Measurements from ENCODE around the gene ZNF316. TPM values are rescaled to one million over a fixed set of nuclear protein-coding genes. Genes with fewer than 3 reads are reported as not detected.
A peak's percentile ranks its signal among the peaks of the same experiment; 100 is the strongest.

ZNF316 gene
- polyA plus RNA-seq, 1 donor = 35.0 TPM

DNA sequence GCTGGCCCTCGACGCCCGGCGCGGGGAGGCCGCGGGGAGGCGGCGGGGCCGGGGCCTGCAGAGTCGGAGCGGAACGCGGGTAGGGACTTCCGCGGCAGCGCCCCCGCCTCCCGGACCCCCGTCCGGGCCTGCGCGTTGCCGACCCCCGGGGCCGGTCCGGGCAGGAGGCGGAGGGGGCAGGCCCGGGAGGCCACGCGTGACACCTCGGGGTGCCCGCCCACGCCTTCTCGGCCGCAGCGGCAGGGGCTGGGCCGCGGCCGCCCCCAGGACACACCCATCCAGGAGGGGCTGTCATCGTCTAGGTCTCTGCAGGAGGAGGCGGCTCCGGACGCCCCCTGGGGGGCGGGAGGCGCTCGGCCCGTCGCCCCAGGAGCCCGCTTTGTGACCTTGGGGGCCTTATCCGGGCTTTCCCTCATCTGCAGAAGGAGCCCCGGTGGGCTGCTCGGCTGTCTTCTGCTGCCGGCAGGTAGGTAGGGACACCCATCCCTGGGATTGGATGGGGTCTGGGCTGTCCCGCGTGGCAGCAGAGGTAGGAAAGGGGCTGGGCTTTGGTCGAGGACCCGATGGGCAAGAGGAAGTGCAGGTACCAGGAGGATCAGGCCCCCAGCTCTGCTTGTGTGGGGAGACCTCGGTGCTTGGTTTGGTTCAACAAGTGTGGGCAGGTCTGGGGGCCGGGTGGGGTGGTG is 569 bp downstream of the ZNF316 start:
- no CpG with 5 or more reads among the region's 60 CpGs for WGBS (ENCODE audit: insufficient coverage, low lambda C conversion rate)
- peak in 1 of 2 donors; percentile 39 for DNase-seq
- H3K9me3 ChIP-seq (ENCODE audit: control insufficient read depth, low read depth, low read length) = no peaks in the 10 kb centered on the region
- no peak overlapping the region for H3K27ac ChIP-seq (ENCODE audit: low read length)
- H3K27me3 ChIP-seq (ENCODE audit: control insufficient read depth, insufficient read depth, low read length) = no peaks in the 10 kb centered on the region
- H3K36me3 ChIP-seq (ENCODE audit: control insufficient read depth, insufficient read depth, low read length) = peaks cover 26% of the 10 kb centered on the region
- H3K4me1 ChIP-seq (ENCODE audit: control insufficient read depth, insufficient read depth, low read length) = peaks cover 4% of the 10 kb centered on the region
- peak overlapping the region; percentile 60 for H3K4me3 ChIP-seq (ENCODE audit: low read length)

DNA sequence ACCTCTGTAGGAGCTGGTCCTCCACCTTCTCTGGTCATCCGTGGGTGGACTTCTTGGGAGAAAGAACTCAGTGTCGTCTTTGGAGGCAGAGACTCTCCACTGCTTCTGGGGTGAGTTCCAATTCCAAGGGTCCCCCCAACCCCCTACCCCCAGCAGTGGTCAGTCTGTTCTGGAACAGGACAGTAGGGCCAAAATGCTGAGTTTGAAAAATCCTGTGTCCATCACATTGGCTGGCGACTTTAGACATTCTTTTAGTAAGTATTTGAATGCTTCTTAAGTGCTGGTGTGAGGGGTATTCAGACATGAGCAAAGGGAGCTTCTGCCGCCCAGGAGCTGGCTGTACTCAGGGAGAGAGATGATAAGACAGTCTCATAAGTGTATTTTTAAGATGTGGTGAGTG is 1.9 kb downstream of the ZNF316 start:
- Histone ChIP-seq H3K27ac (ENCODE audit: low read length) (no peak overlapping the region), H3K9me3 (ENCODE audit: control insufficient read depth, low read depth, low read length) (no peaks in the 10 kb centered on the region), H3K4me3 (ENCODE audit: low read length) (no peak overlapping the region), H3K4me1 (ENCODE audit: control insufficient read depth, insufficient read depth, low read length) (peaks cover 4% of the 10 kb centered on the region), H3K36me3 (ENCODE audit: control insufficient read depth, insufficient read depth, low read length) (peaks cover 40% of the 10 kb centered on the region), H3K27me3 (ENCODE audit: control insufficient read depth, insufficient read depth, low read length) (no peaks in the 10 kb centered on the region)
- no CpG with 5 or more reads among the region's 4 CpGs for WGBS (ENCODE audit: insufficient coverage, low lambda C conversion rate)
- no peak for DNase-seq

- no peak for DNase-seq
- H3K27ac ChIP-seq (ENCODE audit: low read length) = no peak overlapping the region
- peaks cover 46% of the 10 kb centered on the region for H3K36me3 ChIP-seq (ENCODE audit: control insufficient read depth, insufficient read depth, low read length)
- H3K27me3 ChIP-seq (ENCODE audit: control insufficient read depth, insufficient read depth, low read length) = no peaks in the 10 kb centered on the region
- no peak overlapping the region for H3K4me3 ChIP-seq (ENCODE audit: low read length)
- no peaks in the 10 kb centered on the region for H3K9me3 ChIP-seq (ENCODE audit: control insufficient read depth, low read depth, low read length)
- no CpG with 5 or more reads among the region's 11 CpGs for WGBS (ENCODE audit: insufficient coverage, low lambda C conversion rate)
- H3K4me1 ChIP-seq (ENCODE audit: control insufficient read depth, insufficient read depth, low read length) = peaks cover 4% of the 10 kb centered on the region
Measured at GRCh38 chr7:6639627-6640026, 2.5 kb downstream of the ZNF316 start.

GRCh38 chr7:6640246-6640721 is 3.2 kb downstream of the ZNF316 start:
- Histone ChIP-seq H3K9me3 (ENCODE audit: control insufficient read depth, low read depth, low read length) (no peaks in the 10 kb centered on the region), H3K27me3 (ENCODE audit: control insufficient read depth, insufficient read depth, low read length) (no peaks in the 10 kb centered on the region), H3K36me3 (ENCODE audit: control insufficient read depth, insufficient read depth, low read length) (peaks cover 51% of the 10 kb centered on the region), H3K4me1 (ENCODE audit: control insufficient read depth, insufficient read depth, low read length) (peaks cover 4% of the 10 kb centered on the region), H3K4me3 (ENCODE audit: low read length) (no peak overlapping the region), H3K27ac (ENCODE audit: low read length) (no peak overlapping the region)
- peak in 1 of 2 donors; percentile 29 for DNase-seq
- no CpG with 5 or more reads among the region's 11 CpGs for WGBS (ENCODE audit: insufficient coverage, low lambda C conversion rate)

DNA sequence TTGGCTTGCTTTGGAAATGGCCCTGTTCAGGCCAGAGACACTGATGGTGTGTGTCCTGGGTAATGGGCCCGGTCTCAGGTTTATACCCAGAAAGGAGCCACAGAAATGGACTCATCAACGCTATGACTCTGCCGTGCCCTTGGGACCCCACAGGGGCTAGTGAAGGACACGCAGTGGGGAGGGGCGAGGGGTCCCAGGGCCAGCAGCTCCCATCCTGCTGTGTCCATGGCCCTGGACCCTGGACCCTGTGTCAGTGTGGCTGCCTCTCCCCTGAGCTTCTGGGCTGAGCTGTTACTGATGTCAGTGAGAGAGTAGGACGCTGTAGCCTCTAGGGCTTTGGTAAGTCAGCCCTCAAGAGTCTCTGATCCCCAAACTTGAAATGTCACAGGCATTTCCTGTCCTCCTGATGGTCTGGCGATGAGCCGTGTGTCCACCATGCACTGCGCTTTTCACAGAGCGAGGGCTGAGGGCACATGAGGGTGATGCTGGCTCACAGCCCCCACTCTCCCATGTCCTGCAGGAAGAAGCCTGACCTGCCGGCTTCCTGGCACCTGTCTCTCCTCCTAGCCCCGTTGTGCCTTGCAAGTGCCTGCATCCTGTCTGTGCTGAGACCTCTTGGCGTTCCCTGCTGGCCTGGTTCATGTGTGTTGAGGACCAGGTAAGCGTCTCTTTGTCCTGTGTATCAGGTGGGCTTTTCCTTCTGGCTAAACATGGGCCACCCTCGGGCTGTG is 4.4 kb downstream of the ZNF316 start:
- DNase-seq = no peak
- Histone ChIP-seq H3K36me3 (ENCODE audit: control insufficient read depth, insufficient read depth, low read length) (peaks cover 56% of the 10 kb centered on the region), H3K4me1 (ENCODE audit: control insufficient read depth, insufficient read depth, low read length) (peaks cover under 1% of the 10 kb centered on the region), H3K9me3 (ENCODE audit: control insufficient read depth, low read depth, low read length) (no peaks in the 10 kb centered on the region), H3K4me3 (ENCODE audit: low read length) (no peak overlapping the region), H3K27me3 (ENCODE audit: control insufficient read depth, insufficient read depth, low read length) (no peaks in the 10 kb centered on the region), H3K27ac (ENCODE audit: low read length) (no peak overlapping the region)
- WGBS (ENCODE audit: insufficient coverage, low lambda C conversion rate) = no CpG with 5 or more reads among the region's 15 CpGs

DNA sequence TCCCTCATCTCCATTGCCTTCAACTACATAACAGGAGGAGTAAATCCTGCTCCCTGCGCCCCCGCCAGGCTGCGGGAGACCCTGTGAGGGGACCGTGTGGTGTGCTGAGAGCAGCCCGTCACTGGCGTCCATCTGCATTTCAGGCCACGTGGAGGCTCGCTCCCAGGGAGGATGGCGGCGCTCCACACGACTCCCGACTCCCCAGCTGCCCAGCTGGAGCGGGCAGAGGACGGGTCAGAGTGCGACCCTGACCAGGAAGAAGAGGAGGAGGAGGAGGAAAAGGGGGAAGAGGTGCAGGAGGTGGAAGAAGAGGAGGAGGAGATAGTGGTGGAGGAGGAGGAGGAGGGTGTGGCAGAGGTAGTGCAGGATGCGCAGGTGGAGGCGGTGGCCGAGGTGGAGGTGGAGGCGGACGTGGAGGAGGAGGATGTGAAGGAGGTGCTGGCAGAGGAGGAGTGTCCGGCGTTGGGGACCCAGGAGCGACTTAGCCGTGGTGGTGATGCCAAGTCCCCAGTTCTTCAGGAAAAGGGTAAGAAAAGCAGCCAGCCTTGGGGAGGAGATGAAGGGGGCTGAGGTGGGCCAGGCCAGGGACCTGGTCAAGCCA is 5.2 kb downstream of the ZNF316 start:
- Histone ChIP-seq H3K27ac (ENCODE audit: low read length) (no peak overlapping the region), H3K9me3 (ENCODE audit: control insufficient read depth, low read depth, low read length) (no peaks in the 10 kb centered on the region), H3K36me3 (ENCODE audit: control insufficient read depth, insufficient read depth, low read length) (peaks cover 64% of the 10 kb centered on the region), H3K4me3 (ENCODE audit: low read length) (no peak overlapping the region), H3K4me1 (ENCODE audit: control insufficient read depth, insufficient read depth, low read length) (no peaks in the 10 kb centered on the region), H3K27me3 (ENCODE audit: control insufficient read depth, insufficient read depth, low read length) (no peaks in the 10 kb centered on the region)
- DNase-seq = no peak
- WGBS (ENCODE audit: insufficient coverage, low lambda C conversion rate) = no CpG with 5 or more reads among the region's 24 CpGs

GRCh38 chr7:6642861-6643640 is 5.9 kb downstream of the ZNF316 start:
- no CpG with 5 or more reads among the region's 22 CpGs for WGBS (ENCODE audit: insufficient coverage, low lambda C conversion rate)
- no peak for DNase-seq
- Histone ChIP-seq H3K27me3 (ENCODE audit: control insufficient read depth, insufficient read depth, low read length) (no peaks in the 10 kb centered on the region), H3K9me3 (ENCODE audit: control insufficient read depth, low read depth, low read length) (no peaks in the 10 kb centered on the region), H3K27ac (ENCODE audit: low read length) (no peak overlapping the region), H3K36me3 (ENCODE audit: control insufficient read depth, insufficient read depth, low read length) (peaks cover 71% of the 10 kb centered on the region), H3K4me1 (ENCODE audit: control insufficient read depth, insufficient read depth, low read length) (no peaks in the 10 kb centered on the region), H3K4me3 (ENCODE audit: low read length) (no peak overlapping the region)

- H3K36me3 ChIP-seq (ENCODE audit: control insufficient read depth, insufficient read depth, low read length) = peaks cover 81% of the 10 kb centered on the region
Measured at GRCh38 chr7:6643915-6644625, 7.0 kb downstream of the ZNF316 start.

DNA sequence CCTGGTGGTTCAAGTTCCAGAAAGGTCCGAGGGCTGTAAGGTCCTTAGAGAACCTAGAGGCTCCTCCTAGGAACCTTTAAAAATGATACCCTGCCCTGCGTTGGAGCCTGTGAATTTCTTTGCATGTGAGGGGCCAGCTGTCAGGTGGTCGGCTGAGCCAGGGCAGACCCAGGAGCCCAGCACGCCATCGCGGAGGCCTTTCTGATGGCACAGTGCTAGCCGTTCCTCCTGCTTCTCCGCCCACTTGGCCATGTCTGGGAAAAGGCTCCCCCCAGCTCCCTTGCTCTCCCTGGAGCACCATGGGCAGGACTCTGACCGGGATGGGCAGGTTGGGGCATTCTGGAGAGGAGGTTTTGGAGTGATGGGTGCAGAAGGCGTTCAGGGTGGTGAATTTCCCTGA is 7.6 kb downstream of the ZNF316 start:
- peaks cover 85% of the 10 kb centered on the region for H3K36me3 ChIP-seq (ENCODE audit: control insufficient read depth, insufficient read depth, low read length)
- no peaks in the 10 kb centered on the region for H3K27me3 ChIP-seq (ENCODE audit: control insufficient read depth, insufficient read depth, low read length)
- WGBS (ENCODE audit: insufficient coverage, low lambda C conversion rate) = no CpG with 5 or more reads among the region's 10 CpGs
- no peak overlapping the region for H3K4me3 ChIP-seq (ENCODE audit: low read length)
- no peaks in the 10 kb centered on the region for H3K9me3 ChIP-seq (ENCODE audit: control insufficient read depth, low read depth, low read length)
- no peak overlapping the region for H3K27ac ChIP-seq (ENCODE audit: low read length)
- no peaks in the 10 kb centered on the region for H3K4me1 ChIP-seq (ENCODE audit: control insufficient read depth, insufficient read depth, low read length)
- no peak for DNase-seq

More at GRCh38 chr7:6643915-6644625, 7.0 kb downstream of the ZNF316 start:
- Histone ChIP-seq H3K27me3 (ENCODE audit: control insufficient read depth, insufficient read depth, low read length) (no peaks in the 10 kb centered on the region), H3K4me3 (ENCODE audit: low read length) (no peak overlapping the region), H3K27ac (ENCODE audit: low read length) (no peak overlapping the region), H3K9me3 (ENCODE audit: control insufficient read depth, low read depth, low read length) (no peaks in the 10 kb centered on the region), H3K4me1 (ENCODE audit: control insufficient read depth, insufficient read depth, low read length) (no peaks in the 10 kb centered on the region)
- no CpG with 5 or more reads among the region's 21 CpGs for WGBS (ENCODE audit: insufficient coverage, low lambda C conversion rate)
- DNase-seq = no peak

Data from large intestine (tissue), 3 donors.